ENCODE data around the gene MAPK10. TPM values are rescaled to one million over a fixed set of nuclear protein-coding genes. Genes with fewer than 3 reads are reported as not detected.

The MAPK10 gene
- polyA plus RNA-seq, 2 donors = 1.4 to 1.5 TPM

GRCh38 chr4:86050496-86050895, 309.4 kb downstream of the MAPK10 start:
- no peaks in the 10 kb centered on the region for H3K27me3 ChIP-seq (ENCODE audit: control insufficient read depth in 1 of 2, insufficient read depth in 2 of 2, low read length in 2 of 2)
- H3K9me3 ChIP-seq (ENCODE audit: control insufficient read depth in 2 of 2, insufficient read depth in 1 of 2, low read depth in 1 of 2, low read length in 1 of 2) = no peaks in the 10 kb centered on the region
- no peaks in the 10 kb centered on the region for H3K4me1 ChIP-seq (ENCODE audit: control insufficient read depth in 2 of 2, insufficient read depth in 2 of 2, low read length in 1 of 2)
- whole genome bisulfite sequencing, 2 donors = 92 to 93% methylated on average over 1 of the region's 1 CpG
- H3K36me3 ChIP-seq (ENCODE audit: control insufficient read depth in 2 of 2, insufficient read depth in 2 of 2, low read length in 1 of 2) = no peaks in the 10 kb centered on the region
- no peak overlapping the region for H3K27ac ChIP-seq (ENCODE audit: low read depth in 2 of 2, low read length in 1 of 2)
- no peak overlapping the region for H3K4me3 ChIP-seq (ENCODE audit: low read depth in 1 of 2, low read length in 2 of 2)

GRCh38 chr4:86048426-86048825, 311.4 kb downstream of the MAPK10 start:
- no peaks in the 10 kb centered on the region for H3K4me1 ChIP-seq (ENCODE audit: control insufficient read depth in 2 of 2, insufficient read depth in 2 of 2, low read length in 1 of 2)
- H3K4me3 ChIP-seq (ENCODE audit: low read depth in 1 of 2, low read length in 2 of 2) = no peak overlapping the region
- no peak overlapping the region for H3K27ac ChIP-seq (ENCODE audit: low read depth in 2 of 2, low read length in 1 of 2)
- H3K9me3 ChIP-seq (ENCODE audit: control insufficient read depth in 2 of 2, insufficient read depth in 1 of 2, low read depth in 1 of 2, low read length in 1 of 2) = no peaks in the 10 kb centered on the region
- 43 to 44% methylated on average over 1 of the region's 1 CpG for WGBS, 2 donors
- no peaks in the 10 kb centered on the region for H3K36me3 ChIP-seq (ENCODE audit: control insufficient read depth in 2 of 2, insufficient read depth in 2 of 2, low read length in 1 of 2)
- no peaks in the 10 kb centered on the region for H3K27me3 ChIP-seq (ENCODE audit: control insufficient read depth in 1 of 2, insufficient read depth in 2 of 2, low read length in 2 of 2)

GRCh38 chr4:86044593-86044985, 315.3 kb downstream of the MAPK10 start:
- H3K9me3 ChIP-seq (ENCODE audit: control insufficient read depth in 2 of 2, insufficient read depth in 1 of 2, low read depth in 1 of 2, low read length in 1 of 2) = no peaks in the 10 kb centered on the region
- H3K4me1 ChIP-seq (ENCODE audit: control insufficient read depth in 2 of 2, insufficient read depth in 2 of 2, low read length in 1 of 2) = no peaks in the 10 kb centered on the region
- no peaks in the 10 kb centered on the region for H3K27me3 ChIP-seq (ENCODE audit: control insufficient read depth in 1 of 2, insufficient read depth in 2 of 2, low read length in 2 of 2)
- H3K4me3 ChIP-seq (ENCODE audit: low read depth in 1 of 2, low read length in 2 of 2) = no peak overlapping the region
- no peaks in the 10 kb centered on the region for H3K36me3 ChIP-seq (ENCODE audit: control insufficient read depth in 2 of 2, insufficient read depth in 2 of 2, low read length in 1 of 2)
- no peak overlapping the region for H3K27ac ChIP-seq (ENCODE audit: low read depth in 2 of 2, low read length in 1 of 2)
- WGBS, 2 donors = 68% methylated on average over 3 of the region's 3 CpGs

- no peak overlapping the region for H3K27ac ChIP-seq (ENCODE audit: low read depth in 2 of 2, low read length in 1 of 2)
- no peaks in the 10 kb centered on the region for H3K4me1 ChIP-seq (ENCODE audit: control insufficient read depth in 2 of 2, insufficient read depth in 2 of 2, low read length in 1 of 2)
- no peaks in the 10 kb centered on the region for H3K27me3 ChIP-seq (ENCODE audit: control insufficient read depth in 1 of 2, insufficient read depth in 2 of 2, low read length in 2 of 2)
- H3K4me3 ChIP-seq (ENCODE audit: low read depth in 1 of 2, low read length in 2 of 2) = no peak overlapping the region
- H3K36me3 ChIP-seq (ENCODE audit: control insufficient read depth in 2 of 2, insufficient read depth in 2 of 2, low read length in 1 of 2) = no peaks in the 10 kb centered on the region
- no peaks in the 10 kb centered on the region for H3K9me3 ChIP-seq (ENCODE audit: control insufficient read depth in 2 of 2, insufficient read depth in 1 of 2, low read depth in 1 of 2, low read length in 1 of 2)
- 19 to 20% methylated on average over 8 of the region's 8 CpGs for WGBS, 2 donors
These were observed 315.9 kb downstream of the MAPK10 start for GRCh38 chr4:86043755-86044592.

- 83 to 84% methylated on average over 1 of the region's 1 CpG for WGBS, 2 donors
These were observed 321.8 kb downstream of the MAPK10 start for GRCh38 chr4:86038037-86038436.

GRCh38 chr4:86036736-86037135, 323.1 kb downstream of the MAPK10 start:
- Histone ChIP-seq H3K4me1 (ENCODE audit: control insufficient read depth in 2 of 2, insufficient read depth in 2 of 2, low read length in 1 of 2) (no peaks in the 10 kb centered on the region), H3K36me3 (ENCODE audit: control insufficient read depth in 2 of 2, insufficient read depth in 2 of 2, low read length in 1 of 2) (no peaks in the 10 kb centered on the region), H3K27me3 (ENCODE audit: control insufficient read depth in 1 of 2, insufficient read depth in 2 of 2, low read length in 2 of 2) (no peaks in the 10 kb centered on the region), H3K9me3 (ENCODE audit: control insufficient read depth in 2 of 2, insufficient read depth in 1 of 2, low read depth in 1 of 2, low read length in 1 of 2) (no peaks in the 10 kb centered on the region), H3K4me3 (ENCODE audit: low read depth in 1 of 2, low read length in 2 of 2) (no peak overlapping the region), H3K27ac (ENCODE audit: low read depth in 2 of 2, low read length in 1 of 2) (no peak overlapping the region)
- 79 to 80% methylated on average over 4 of the region's 4 CpGs for WGBS, 2 donors

More at GRCh38 chr4:86038037-86038436, 321.8 kb downstream of the MAPK10 start:
- no peaks in the 10 kb centered on the region for H3K9me3 ChIP-seq (ENCODE audit: control insufficient read depth in 2 of 2, insufficient read depth in 1 of 2, low read depth in 1 of 2, low read length in 1 of 2)
- H3K4me1 ChIP-seq (ENCODE audit: control insufficient read depth in 2 of 2, insufficient read depth in 2 of 2, low read length in 1 of 2) = no peaks in the 10 kb centered on the region
- H3K27me3 ChIP-seq (ENCODE audit: control insufficient read depth in 1 of 2, insufficient read depth in 2 of 2, low read length in 2 of 2) = no peaks in the 10 kb centered on the region
- H3K36me3 ChIP-seq (ENCODE audit: control insufficient read depth in 2 of 2, insufficient read depth in 2 of 2, low read length in 1 of 2) = no peaks in the 10 kb centered on the region
- no peak overlapping the region for H3K4me3 ChIP-seq (ENCODE audit: low read depth in 1 of 2, low read length in 2 of 2)
- H3K27ac ChIP-seq (ENCODE audit: low read depth in 2 of 2, low read length in 1 of 2) = no peak overlapping the region

GRCh38 chr4:86035688-86036087, 324.2 kb downstream of the MAPK10 start:
- Histone ChIP-seq H3K27me3 (ENCODE audit: control insufficient read depth in 1 of 2, insufficient read depth in 2 of 2, low read length in 2 of 2) (no peaks in the 10 kb centered on the region), H3K4me1 (ENCODE audit: control insufficient read depth in 2 of 2, insufficient read depth in 2 of 2, low read length in 1 of 2) (no peaks in the 10 kb centered on the region)
- 87 to 97% methylated on average over 1 of the region's 1 CpG for WGBS, 2 donors

GRCh38 chr4:86034616-86035015, 325.2 kb downstream of the MAPK10 start:
- no peak overlapping the region for H3K4me3 ChIP-seq (ENCODE audit: low read depth in 1 of 2, low read length in 2 of 2)
- 76 to 78% methylated on average over 2 of the region's 2 CpGs for WGBS, 2 donors
- H3K9me3 ChIP-seq (ENCODE audit: control insufficient read depth in 2 of 2, insufficient read depth in 1 of 2, low read depth in 1 of 2, low read length in 1 of 2) = no peaks in the 10 kb centered on the region
- H3K4me1 ChIP-seq (ENCODE audit: control insufficient read depth in 2 of 2, insufficient read depth in 2 of 2, low read length in 1 of 2) = no peaks in the 10 kb centered on the region
- no peak overlapping the region for H3K27ac ChIP-seq (ENCODE audit: low read depth in 2 of 2, low read length in 1 of 2)
- H3K36me3 ChIP-seq (ENCODE audit: control insufficient read depth in 2 of 2, insufficient read depth in 2 of 2, low read length in 1 of 2) = no peaks in the 10 kb centered on the region
- no peaks in the 10 kb centered on the region for H3K27me3 ChIP-seq (ENCODE audit: control insufficient read depth in 1 of 2, insufficient read depth in 2 of 2, low read length in 2 of 2)

More at GRCh38 chr4:86035688-86036087, 324.2 kb downstream of the MAPK10 start:
- no peak overlapping the region for H3K4me3 ChIP-seq (ENCODE audit: low read depth in 1 of 2, low read length in 2 of 2)
- H3K27ac ChIP-seq (ENCODE audit: low read depth in 2 of 2, low read length in 1 of 2) = no peak overlapping the region
- no peaks in the 10 kb centered on the region for H3K9me3 ChIP-seq (ENCODE audit: control insufficient read depth in 2 of 2, insufficient read depth in 1 of 2, low read depth in 1 of 2, low read length in 1 of 2)
- H3K36me3 ChIP-seq (ENCODE audit: control insufficient read depth in 2 of 2, insufficient read depth in 2 of 2, low read length in 1 of 2) = no peaks in the 10 kb centered on the region

GRCh38 chr4:86033171-86033570, 326.7 kb downstream of the MAPK10 start:
- peak overlapping the region; percentile 81 to 87 for H3K27ac ChIP-seq (ENCODE audit: low read depth in 2 of 2, low read length in 1 of 2)
- 13 to 48% methylated on average over 4 of the region's 4 CpGs for WGBS, 2 donors
- no peaks in the 10 kb centered on the region for H3K4me1 ChIP-seq (ENCODE audit: control insufficient read depth in 2 of 2, insufficient read depth in 2 of 2, low read length in 1 of 2)
- H3K4me3 ChIP-seq (ENCODE audit: low read depth in 1 of 2, low read length in 2 of 2) = no peak overlapping the region
- H3K36me3 ChIP-seq (ENCODE audit: control insufficient read depth in 2 of 2, insufficient read depth in 2 of 2, low read length in 1 of 2) = no peaks in the 10 kb centered on the region
- H3K27me3 ChIP-seq (ENCODE audit: control insufficient read depth in 1 of 2, insufficient read depth in 2 of 2, low read length in 2 of 2) = no peaks in the 10 kb centered on the region
- no peaks in the 10 kb centered on the region for H3K9me3 ChIP-seq (ENCODE audit: control insufficient read depth in 2 of 2, insufficient read depth in 1 of 2, low read depth in 1 of 2, low read length in 1 of 2)

GRCh38 chr4:86032476-86033022, 327.3 kb downstream of the MAPK10 start:
- Histone ChIP-seq H3K27ac (ENCODE audit: low read depth in 2 of 2, low read length in 1 of 2) (peak overlapping the region; percentile 67 to 81), H3K4me3 (ENCODE audit: low read depth in 1 of 2, low read length in 2 of 2) (no peak overlapping the region), H3K27me3 (ENCODE audit: control insufficient read depth in 1 of 2, insufficient read depth in 2 of 2, low read length in 2 of 2) (no peaks in the 10 kb centered on the region), H3K36me3 (ENCODE audit: control insufficient read depth in 2 of 2, insufficient read depth in 2 of 2, low read length in 1 of 2) (no peaks in the 10 kb centered on the region), H3K9me3 (ENCODE audit: control insufficient read depth in 2 of 2, insufficient read depth in 1 of 2, low read depth in 1 of 2, low read length in 1 of 2) (no peaks in the 10 kb centered on the region), H3K4me1 (ENCODE audit: control insufficient read depth in 2 of 2, insufficient read depth in 2 of 2, low read length in 1 of 2) (no peaks in the 10 kb centered on the region)
- 14 to 19% methylated on average over 4 of the region's 4 CpGs for WGBS, 2 donors
